SH-SY5Y (cell line): Measurements from ENCODE around the gene TBC1D9B.

Source experiments
- GATA2 ChIP-seq: IDR thresholded peaks from 2 replicates; pipeline ENCODE4 v1.6.1; 2011; ENCODE audit warnings: mild to moderate bottlenecking, low read depth, low read length
- GATA3 ChIP-seq: IDR thresholded peaks from 2 replicates; pipeline ENCODE4 v1.6.1; 2011; ENCODE audit warnings: low read depth, mild to moderate bottlenecking, low read length, moderate library complexity

Gene TBC1D9B

DNA sequence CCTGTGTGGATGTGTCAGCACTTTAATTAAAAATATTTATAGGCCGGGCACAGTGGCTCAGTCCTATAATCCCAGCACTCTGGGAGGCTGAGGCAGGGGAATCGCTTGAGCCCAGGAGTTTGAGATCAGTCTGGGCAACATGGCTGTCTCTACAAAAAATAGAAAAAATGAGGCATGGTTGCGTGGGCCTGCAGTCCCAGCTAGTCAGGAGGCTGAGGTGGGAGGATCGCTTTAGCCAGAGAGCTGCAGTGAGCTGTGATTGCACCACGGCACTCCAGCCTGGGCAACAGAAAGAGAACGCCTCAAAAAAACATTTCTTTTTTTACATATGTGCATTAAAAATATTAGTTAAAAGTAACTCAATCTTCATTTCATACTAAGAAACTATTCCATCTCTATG is 6.2 kb downstream of the TBC1D9B start:
- no peak for TF ChIP-seq GATA3
- no peak for TF ChIP-seq GATA2

DNA sequence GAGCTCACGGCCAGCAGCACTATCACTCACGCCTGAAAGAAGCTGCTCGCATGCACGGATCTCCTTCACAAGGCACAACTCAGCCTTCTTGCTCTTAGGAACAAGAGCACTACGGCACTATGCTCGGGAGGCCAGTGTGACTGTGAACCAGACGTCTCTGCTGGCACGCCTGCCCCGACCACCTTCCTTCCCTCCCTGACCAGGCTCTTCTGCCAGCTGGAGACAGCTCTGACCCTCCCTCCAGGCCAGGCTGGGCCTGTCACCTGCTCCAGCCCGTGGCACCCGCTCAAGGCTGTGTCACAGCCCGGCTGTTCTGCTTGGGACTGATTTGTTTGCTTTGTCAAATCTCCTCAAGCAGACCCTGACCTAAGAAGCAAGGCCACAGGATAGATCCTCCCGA is 7.0 kb downstream of the TBC1D9B start:
- TF ChIP-seq GATA2 (no peak), GATA3 (no peak)

DNA sequence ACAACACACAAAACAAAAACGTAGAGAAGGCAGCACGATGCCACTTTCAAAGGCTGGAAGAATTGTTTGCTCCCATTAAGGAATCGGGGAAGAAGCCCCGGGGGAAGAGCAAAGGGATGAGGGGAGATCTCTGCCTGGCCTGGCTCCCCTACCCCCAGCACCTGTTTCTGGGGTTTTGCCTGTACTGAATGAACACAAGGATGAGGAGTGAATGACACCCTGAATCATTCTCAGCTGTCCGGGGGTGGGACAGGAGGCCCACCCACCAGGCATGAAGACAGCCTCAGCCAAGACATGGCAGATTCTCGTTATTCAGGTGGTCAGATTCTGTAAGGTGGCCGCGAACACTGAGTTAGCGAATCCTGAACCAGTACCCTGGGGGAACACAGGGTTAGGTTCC is 7.5 kb downstream of the TBC1D9B start:
- TF ChIP-seq GATA3: no peak
- no peak for TF ChIP-seq GATA2

DNA sequence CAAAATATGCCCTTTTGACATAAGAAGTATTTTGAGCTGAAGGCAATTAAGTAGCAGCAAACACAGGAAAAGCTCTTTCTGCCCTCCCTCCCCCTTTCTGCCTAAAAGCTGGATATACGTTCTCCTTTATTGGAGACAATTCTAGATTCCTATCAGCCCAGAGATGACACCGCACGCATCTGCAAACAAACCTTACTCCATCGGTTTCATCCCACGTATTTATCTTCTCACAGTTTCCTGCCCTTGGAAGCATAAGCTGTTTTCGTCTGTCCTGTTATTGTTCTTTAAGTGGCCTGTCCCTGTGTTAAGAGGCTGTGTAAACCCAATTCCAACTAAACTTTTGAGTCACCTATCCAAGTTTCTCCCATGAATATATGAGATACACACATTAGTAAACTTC is 11.8 kb downstream of the TBC1D9B start:
- TF ChIP-seq GATA3 (no peak), GATA2 (peak; percentile 33; the same call in 1 of the 2 replicates)

DNA sequence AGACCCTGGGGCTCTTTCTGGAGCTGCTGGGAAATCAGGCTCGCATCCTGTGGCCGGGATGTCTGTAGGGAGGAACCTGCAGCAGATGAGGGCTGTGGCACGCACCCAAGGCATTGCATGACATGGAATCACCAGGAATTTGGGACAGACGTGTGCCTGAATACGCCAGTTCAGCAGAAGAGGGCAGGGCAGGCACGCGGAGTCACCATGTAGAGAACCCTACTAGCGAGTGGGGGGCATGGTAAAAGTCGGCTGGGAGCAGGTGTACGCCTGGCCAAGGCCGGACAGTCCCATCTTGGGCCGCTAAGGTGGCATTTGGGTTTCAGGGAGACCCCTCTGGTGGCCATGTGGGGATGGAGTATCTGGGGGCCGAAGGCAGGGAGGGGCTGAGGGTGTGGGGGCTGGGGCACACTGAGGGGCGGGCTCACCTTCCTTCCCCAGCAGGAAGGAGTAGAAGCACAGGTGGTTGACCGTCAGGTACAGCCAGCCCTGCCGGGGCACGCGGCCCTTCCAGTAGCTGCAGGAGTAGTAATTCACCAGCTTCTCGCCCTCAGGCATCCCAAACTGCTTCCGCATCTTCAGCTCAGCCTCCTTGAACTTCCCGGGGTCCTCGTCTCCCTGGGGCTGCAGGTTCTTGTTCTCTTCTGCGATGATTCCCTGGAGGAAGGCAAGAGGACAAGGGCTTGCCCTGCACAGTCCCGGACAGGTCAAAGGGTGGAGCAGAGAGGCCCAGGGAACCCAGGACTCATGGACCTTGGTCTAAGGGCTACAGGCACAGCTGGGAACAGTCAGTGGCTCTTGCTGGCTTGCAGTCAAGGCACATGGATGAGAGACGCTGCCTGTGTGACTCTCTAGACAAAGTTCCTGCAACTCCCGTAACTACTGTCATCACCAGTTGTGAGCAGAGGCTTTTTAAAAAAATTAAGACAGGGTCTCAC is 13.5 kb downstream of the TBC1D9B start:
- TF ChIP-seq GATA2 (no peak), GATA3 (no peak)

DNA sequence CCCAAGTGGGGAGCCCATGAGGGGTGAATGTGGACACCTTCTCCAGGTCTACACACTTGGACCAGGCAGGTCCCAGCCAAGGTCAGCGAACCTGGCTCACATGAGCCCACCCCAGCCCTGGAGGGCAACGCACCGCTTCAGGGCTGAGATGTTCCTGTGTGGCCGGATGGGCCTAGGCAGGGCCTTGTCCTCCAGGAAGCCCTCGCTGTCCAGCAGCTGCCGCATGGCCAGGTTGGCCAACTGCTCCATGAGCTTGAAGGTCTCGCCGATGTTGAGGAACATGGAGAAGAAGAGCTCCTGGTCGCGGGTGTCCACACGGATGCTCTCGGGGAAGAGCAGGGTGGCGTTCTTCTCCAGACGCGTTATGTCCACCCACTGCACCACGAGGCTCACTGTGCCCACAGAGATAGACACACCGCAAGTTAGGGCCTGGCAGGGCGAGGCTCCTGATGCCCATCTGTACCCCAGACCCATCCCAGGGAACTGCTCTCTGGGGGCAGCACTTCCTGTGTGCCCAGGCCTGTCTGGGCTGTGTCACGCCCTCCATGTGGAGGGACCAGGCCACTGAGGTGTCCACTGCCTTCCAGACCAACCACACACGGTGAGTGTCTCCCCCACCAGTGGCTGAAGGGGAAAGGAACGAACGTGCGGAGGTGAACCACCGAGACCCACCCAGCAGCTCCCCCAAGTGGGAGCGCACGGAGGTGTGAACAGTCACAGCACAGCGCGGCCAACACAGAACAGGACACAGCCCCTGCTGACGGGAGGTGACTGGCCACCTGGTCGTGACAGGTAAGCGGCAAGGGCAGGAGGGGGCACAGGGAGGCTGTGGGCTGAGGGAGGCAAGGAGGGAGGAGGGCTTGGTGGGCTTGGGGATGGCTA is 14.4 kb downstream of the TBC1D9B start:
- TF ChIP-seq GATA3 (no peak), GATA2 (no peak)

DNA sequence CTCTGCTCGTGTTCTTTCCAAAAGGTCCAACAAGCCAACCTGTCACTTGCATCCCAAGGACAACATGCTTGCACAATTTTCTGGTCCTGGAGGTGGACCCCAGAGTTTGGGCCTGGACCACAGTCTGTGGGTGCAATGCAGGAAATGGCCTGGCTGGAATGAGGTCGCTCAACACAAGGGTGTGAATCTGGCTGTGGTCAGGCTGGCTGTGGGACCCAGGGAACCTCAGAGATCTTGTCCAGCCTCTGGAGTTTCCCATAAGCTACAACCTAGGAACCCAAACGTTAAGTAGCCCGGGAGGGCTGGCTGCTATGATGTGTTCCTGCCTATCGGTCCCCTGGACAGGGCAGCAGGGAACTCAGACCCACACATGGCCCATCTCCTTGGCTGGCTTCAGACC is 15.4 kb downstream of the TBC1D9B start:
- TF ChIP-seq GATA3 (no peak), GATA2 (no peak)

DNA sequence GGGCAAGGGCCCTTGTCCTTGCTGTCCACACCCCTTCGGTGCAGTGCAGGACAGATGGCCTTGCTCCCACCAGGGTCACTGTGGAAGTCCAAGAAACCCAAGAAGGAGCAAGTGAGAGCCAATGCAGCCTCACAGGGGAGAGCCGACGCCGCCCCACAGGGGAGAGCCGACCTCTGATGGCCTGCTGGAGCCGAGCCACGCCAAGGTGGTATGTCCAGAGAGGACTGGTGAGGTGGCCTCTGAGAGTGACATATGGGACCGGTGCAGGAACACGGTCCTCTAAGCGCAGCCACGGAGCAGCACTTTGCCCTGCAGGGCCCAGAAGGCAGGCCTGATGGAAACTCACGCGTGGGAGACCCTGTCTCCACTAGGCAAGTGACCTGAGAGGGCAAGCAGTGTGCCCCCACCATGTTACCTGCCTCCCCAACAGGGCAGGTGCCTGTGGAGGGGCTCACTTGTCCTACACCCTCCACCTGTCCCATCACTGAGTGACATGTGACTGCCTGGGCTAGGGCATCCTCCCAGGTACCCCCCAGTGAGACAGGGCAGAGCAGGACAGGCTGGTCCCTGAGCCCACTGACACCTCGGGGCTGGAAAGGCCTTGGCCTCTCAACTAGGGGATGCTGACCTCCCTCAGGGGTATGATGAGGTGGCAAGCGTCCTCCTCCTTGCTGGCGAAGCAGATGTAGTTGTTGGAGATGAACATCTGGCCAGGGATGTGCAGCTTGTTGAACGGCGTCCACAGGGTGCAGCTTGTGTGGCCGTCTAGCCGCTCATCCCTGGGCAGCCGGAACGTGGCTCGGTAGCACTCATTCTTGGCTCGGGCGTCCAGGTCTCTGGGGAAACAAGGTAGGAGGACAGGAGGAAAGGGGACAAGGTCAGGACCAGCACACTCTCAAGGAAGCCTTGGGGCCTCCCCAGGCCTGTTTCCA is 16.7 kb downstream of the TBC1D9B start:
- TF ChIP-seq GATA2: no peak
- no peak for TF ChIP-seq GATA3

DNA sequence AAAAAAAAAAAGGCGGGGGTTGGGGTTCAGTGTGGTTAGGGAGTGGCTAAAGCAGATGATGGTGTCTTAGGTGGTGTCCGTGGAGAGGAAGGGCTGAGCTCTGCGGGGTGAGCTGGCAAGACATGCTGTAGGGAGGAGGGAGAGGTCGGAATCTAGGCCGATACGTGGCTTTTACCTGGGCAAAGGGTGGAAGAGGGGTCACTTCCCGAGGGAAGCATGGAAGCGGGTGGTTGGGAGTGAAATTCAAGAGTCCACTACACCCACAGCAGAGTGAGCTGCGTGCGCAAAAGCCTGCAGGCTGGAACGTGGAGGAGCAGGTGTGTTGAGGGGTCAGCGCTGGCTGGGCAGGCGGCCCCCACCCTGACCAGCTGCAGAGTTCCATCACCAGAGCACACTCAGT is 17.8 kb downstream of the TBC1D9B start:
- TF ChIP-seq GATA3 (no peak), GATA2 (no peak)

DNA sequence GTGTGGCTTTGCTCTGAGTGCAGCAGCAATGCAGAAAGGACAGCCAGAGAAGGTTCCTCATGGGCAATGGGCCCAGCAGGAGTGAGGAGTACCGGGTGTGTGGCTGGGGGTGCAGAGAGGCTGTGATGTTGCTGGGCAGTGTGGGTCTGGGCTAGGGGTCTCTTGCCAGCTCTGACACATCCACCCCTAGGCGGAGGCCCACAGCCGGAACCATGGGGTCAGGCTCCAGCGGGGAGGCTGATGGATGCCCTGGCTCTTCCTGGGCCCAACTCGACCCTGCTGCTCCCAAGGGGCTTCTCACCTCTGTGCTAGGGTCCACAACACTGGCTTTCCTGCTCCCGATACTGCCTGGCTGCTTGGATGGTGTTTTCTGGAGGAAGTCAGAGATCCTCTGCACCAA is 19.9 kb downstream of the TBC1D9B start:
- TF ChIP-seq GATA2 (no peak), GATA3 (no peak)

DNA sequence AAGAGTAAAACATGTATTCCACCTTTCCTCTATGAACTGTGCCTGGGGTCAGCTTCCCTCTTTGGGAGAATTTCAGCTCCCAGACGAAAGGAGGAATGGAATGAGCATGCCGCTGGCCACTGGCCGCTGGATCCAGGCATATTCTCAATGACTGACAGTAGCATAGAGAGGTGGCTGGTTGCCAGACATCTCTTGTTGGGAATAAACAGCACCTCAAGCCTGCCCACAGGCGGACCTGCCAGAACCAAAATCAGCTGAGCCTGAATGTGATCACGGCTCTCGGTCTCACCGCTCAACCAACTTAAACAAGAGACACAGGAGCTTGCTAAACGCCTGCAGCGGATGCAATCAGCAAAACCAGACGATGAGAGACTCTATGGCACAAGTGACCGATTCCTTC is 20.6 kb downstream of the TBC1D9B start:
- TF ChIP-seq GATA3 (no peak), GATA2 (no peak)

DNA sequence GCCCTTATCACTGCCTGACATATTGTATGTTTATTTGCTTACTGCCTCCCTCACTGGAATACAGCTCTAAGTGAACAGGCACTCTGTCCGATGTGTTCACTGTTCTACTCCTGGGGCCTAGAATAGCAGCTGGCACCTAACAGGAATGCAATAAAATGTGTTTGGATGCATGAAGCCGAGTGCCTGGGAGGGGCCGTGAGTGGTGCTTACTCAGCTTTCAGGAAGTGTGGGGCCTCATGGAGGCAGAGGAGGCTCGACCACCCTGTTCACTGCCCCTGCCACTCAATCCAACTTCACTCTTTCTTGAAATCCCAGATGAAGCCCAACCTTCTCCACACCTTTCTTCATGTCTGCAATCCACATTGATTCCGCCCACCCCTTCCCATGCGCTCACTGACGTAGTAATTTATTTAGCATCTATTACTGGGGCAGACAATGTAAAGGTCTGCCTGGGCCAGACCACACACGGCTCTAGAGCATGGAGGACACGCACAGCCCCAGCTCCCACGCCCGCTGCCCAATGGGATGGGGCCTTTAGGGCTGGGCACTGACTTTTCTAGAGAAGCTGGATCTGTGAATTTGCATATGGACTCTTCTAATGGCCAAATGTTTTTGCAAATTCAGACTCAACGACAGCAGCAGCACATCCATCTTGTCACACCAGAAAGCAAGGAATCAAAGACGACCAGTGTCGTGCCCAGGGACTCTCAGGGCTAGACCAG is 21.3 kb downstream of the TBC1D9B start:
- TF ChIP-seq GATA3 (no peak), GATA2 (no peak)

DNA sequence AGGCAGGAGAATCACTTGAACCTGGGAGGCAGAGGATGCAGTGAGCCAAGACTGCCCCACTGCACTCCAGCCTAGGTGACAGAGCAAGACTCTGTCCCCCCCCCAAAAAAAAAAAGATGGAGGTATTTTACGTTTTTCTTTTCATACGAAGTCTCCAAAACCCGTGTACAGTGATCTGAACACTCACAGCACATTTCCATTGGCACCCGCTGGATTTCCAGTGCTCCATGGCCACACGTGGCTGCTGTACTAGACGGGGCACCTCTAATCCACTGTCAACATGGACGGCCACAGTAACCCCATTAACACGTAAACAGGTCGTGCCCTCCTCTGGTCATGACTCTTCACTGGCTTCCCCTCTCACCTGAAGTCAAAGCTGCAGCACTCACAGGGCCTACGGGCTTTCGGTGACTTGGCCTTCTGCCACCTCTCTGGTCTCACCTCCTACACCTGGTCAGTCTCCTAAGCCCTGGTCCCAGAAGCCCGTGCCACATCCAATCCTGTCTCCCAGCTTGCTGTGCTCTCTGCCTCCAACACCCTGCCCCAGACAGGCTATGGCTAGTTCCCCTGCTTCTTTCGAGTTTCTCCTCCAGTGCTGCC is 22.1 kb downstream of the TBC1D9B start:
- no peak for TF ChIP-seq GATA2
- TF ChIP-seq GATA3: no peak

DNA sequence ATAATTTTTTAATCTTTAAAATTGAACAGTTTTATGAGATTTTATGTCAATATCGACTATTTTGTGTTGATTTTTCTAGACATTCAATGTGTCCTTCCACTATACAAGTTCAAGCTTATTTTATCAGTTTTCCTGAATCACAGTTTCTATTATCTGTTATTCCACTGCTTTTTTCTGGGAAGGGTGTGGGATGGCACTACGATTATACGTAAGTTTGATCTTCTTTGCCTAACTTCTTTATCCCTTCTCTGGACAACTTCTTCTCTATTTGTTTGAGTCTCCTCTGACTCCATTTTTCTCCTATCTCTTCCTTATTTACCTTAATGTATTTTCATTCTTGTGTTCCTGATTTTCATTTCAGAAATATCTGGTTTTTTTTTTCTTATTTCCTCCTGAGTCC is 24.5 kb downstream of the TBC1D9B start:
- TF ChIP-seq GATA2 (no peak), GATA3 (no peak)
